ENCODE data around the gene NR2F1-AS1. TPM values are rescaled to one million over a fixed set of nuclear protein-coding genes. Genes with fewer than 3 reads are reported as not detected.

NR2F1-AS1 gene
- total RNA-seq, 1 experiment from 2014 or later, result 27.0 TPM

DNA sequence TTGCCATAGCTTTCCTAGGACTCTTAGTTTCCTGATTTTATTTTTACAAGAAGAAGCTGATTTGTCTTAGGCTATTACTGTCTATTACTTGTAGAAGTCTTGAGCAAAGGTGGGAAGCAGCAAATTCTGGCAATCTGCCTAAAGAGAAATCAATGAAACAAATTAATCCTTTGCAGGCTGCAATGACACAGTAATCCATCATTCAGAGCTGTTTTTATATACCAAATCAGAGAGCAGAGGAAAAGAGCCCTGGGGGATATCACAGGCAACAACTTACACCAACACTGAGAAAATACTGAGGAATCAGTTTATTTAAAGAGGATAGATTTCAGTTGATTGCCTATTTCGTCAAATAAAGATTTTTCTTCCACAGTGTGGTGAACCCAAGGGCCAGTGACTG lies 13.6 kb downstream of the NR2F1-AS1 start:
- Histone ChIP-seq H3K36me3 (ENCODE audit: control insufficient read depth, insufficient read depth, low read length) (peaks cover 2% of the 10 kb centered on the region; the same call in 1 of the 2 replicates), H3K4me3 (ENCODE audit: low read depth in 2 of 2, low read length in 2 of 2) (no peak overlapping the region), H3K9me3 (ENCODE audit: control insufficient read depth, insufficient read depth, low read depth, low read length) (peaks cover 8% of the 10 kb centered on the region; the same call in 1 of the 2 replicates), H3K27me3 (ENCODE audit: control insufficient read depth, insufficient read depth, low read length) (no peaks in the 10 kb centered on the region), H3K4me1 (ENCODE audit: control insufficient read depth, insufficient read depth, low read length) (peaks cover 32% of the 10 kb centered on the region), H3K27ac (ENCODE audit: low read length) (no peak overlapping the region)
- DNase-seq (ENCODE audit: low read depth, low spot score) (no peak), ATAC-seq (no peak)
- intact Hi-C loops (cut with micrococcal nuclease; ENCODE audit: unreplicated experiment), result no loop called here
- CTCF ChIA-PET, result no interaction called here
- TF ChIP-seq POLR2AphosphoS5 (IDR thresholded peaks at IDR 0.05; ENCODE audit: low read depth, low read length) (no peak), TCF7L2 (IDR thresholded peaks at IDR 0.05; ENCODE audit: low read depth, low read length) (no peak), SIN3A (IDR thresholded peaks at IDR 0.05; ENCODE audit: borderline replicate concordance, insufficient read depth, low read depth, low read length) (no peak), REST (IDR thresholded peaks at IDR 0.05; ENCODE audit: insufficient read depth in 1 of 2, low read depth in 2 of 2, low read length in 1 of 2) (no peak)
- TF ChIP-seq, protein P1, sequence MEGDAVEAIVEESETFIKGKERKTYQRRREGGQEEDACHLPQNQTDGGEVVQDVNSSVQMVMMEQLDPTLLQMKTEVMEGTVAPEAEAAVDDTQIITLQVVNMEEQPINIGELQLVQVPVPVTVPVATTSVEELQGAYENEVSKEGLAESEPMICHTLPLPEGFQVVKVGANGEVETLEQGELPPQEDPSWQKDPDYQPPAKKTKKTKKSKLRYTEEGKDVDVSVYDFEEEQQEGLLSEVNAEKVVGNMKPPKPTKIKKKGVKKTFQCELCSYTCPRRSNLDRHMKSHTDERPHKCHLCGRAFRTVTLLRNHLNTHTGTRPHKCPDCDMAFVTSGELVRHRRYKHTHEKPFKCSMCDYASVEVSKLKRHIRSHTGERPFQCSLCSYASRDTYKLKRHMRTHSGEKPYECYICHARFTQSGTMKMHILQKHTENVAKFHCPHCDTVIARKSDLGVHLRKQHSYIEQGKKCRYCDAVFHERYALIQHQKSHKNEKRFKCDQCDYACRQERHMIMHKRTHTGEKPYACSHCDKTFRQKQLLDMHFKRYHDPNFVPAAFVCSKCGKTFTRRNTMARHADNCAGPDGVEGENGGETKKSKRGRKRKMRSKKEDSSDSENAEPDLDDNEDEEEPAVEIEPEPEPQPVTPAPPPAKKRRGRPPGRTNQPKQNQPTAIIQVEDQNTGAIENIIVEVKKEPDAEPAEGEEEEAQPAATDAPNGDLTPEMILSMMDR (IDR thresholded peaks at IDR 0.05), result no peak
- POLR2A ChIA-PET, result no interaction called here
- no TSS peak for BruUV-seq (replicated peaks)
- in situ Hi-C loops (cut with HindIII; ENCODE audit: low pct_unique_long_range_greater_than_20kb, low sequenced_read_pairs), result no loop called here

GRCh38 chr5:93566091-93566490 lies 14.9 kb downstream of the NR2F1-AS1 start:
- Histone ChIP-seq H3K36me3 (ENCODE audit: control insufficient read depth, insufficient read depth, low read length) (peaks cover 2% of the 10 kb centered on the region; the same call in 1 of the 2 replicates), H3K4me1 (ENCODE audit: control insufficient read depth, insufficient read depth, low read length) (peaks cover 32% of the 10 kb centered on the region), H3K9me3 (ENCODE audit: control insufficient read depth, insufficient read depth, low read depth, low read length) (no peaks in the 10 kb centered on the region), H3K27ac (ENCODE audit: low read length) (no peak overlapping the region; the same call in 1 of the 2 replicates), H3K4me3 (ENCODE audit: low read depth in 2 of 2, low read length in 2 of 2) (no peak overlapping the region), H3K27me3 (ENCODE audit: control insufficient read depth, insufficient read depth, low read length) (no peaks in the 10 kb centered on the region)
- intact Hi-C loops (cut with micrococcal nuclease; ENCODE audit: unreplicated experiment), result no loop called here
- DNase-seq (ENCODE audit: low read depth, low spot score) (no peak), ATAC-seq (no peak)
- TF ChIP-seq, protein P1 (IDR thresholded peaks at IDR 0.05), result no peak
- TF ChIP-seq SIN3A (IDR thresholded peaks at IDR 0.05; ENCODE audit: borderline replicate concordance, insufficient read depth, low read depth, low read length) (no peak), TCF7L2 (IDR thresholded peaks at IDR 0.05; ENCODE audit: low read depth, low read length) (no peak), REST (IDR thresholded peaks at IDR 0.05; ENCODE audit: insufficient read depth in 1 of 2, low read depth in 2 of 2, low read length in 1 of 2) (no peak), POLR2AphosphoS5 (IDR thresholded peaks at IDR 0.05; ENCODE audit: low read depth, low read length) (no peak)
- POLR2A ChIA-PET, result no interaction called here
- no TSS peak for BruUV-seq (replicated peaks)
- CTCF ChIA-PET, result no interaction called here
- in situ Hi-C loops (cut with HindIII; ENCODE audit: low pct_unique_long_range_greater_than_20kb, low sequenced_read_pairs), result no loop called here

Measured in Panc1 (cell line).